ENCODE data around the gene PTGES. TPM values are rescaled to one million over a fixed set of nuclear protein-coding genes. Genes with fewer than 3 reads are reported as not detected.

Gene PTGES
- total RNA-seq, 1 donor: 16.0 TPM

DNA sequence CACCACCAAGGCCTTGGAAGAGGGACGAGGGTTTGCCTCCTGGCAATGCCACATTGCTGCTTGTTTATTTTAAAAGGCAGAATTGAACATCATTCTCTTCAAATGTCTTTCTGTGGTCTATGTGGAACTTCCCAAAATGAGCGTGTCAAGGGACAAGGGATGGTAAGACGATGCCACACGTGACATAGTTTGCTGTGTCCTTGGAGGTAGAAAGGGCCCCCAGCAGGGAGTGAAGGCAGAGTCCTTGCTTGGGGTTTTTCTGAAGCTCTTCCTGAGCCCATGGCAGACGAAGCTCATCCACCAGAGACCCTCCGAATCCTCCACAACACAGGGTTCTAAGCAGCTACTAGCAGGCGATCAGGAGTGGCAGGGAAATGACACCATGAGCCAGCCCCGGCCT, 59.1 kb downstream of the PTGES start:
- DNase-seq (ENCODE audit: low read depth): no peak
- no peak overlapping the region for H3K4me3 ChIP-seq (ENCODE audit: low read depth, low read length)
- TF ChIP-seq, protein P1, sequence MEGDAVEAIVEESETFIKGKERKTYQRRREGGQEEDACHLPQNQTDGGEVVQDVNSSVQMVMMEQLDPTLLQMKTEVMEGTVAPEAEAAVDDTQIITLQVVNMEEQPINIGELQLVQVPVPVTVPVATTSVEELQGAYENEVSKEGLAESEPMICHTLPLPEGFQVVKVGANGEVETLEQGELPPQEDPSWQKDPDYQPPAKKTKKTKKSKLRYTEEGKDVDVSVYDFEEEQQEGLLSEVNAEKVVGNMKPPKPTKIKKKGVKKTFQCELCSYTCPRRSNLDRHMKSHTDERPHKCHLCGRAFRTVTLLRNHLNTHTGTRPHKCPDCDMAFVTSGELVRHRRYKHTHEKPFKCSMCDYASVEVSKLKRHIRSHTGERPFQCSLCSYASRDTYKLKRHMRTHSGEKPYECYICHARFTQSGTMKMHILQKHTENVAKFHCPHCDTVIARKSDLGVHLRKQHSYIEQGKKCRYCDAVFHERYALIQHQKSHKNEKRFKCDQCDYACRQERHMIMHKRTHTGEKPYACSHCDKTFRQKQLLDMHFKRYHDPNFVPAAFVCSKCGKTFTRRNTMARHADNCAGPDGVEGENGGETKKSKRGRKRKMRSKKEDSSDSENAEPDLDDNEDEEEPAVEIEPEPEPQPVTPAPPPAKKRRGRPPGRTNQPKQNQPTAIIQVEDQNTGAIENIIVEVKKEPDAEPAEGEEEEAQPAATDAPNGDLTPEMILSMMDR (IDR thresholded peaks at IDR 0.05; ENCODE audit: insufficient read depth, low read depth, low read length): no peak

DNA sequence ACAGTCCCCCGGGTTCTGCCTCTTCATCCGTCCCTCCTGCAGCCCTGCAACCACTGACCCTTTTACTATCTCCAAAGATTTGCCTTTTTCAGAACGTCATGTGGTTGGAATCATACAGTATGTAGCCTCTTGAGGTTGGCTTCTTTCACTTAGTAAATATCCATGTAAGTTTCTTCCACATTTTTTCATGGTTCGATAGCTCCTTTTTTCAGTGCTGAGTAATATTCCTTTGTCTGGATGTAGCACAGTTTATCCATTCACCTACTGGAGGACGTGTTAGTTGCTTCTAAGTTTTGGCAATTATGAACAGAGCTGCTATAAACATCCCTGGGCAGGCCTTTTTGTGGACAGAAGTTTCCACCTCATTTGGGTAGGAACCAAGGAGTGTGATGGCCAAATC, 60.3 kb downstream of the PTGES start:
- DNase-seq (ENCODE audit: low read depth): no peak
- H3K4me3 ChIP-seq (ENCODE audit: low read depth, low read length): no peak overlapping the region
- TF ChIP-seq, protein P1 (IDR thresholded peaks at IDR 0.05; ENCODE audit: insufficient read depth, low read depth, low read length): no peak

Other genes starting within 250 kb of the PTGES start
- gene C9orf50, start 131.9 kb downstream of the PTGES start, total RNA-seq: 0.32 TPM in 1 of 2 replicates, not detected in the other
- 34.8 and 36.3 TPM in 2 replicates for gene NTMT1, start 126.9 kb downstream of the PTGES start, total RNA-seq
- gene ASB6, start 110.9 kb downstream of the PTGES start, total RNA-seq: 16.8 and 20.3 TPM in 2 replicates
- gene PRRX2, start 87.4 kb downstream of the PTGES start, total RNA-seq: under 0.01 and 1.6 TPM in 2 replicates
- gene TOR1B, start 50.1 kb upstream of the PTGES start, total RNA-seq: 27.4 and 33.2 TPM in 2 replicates
- gene TOR1A, start 71.1 kb upstream of the PTGES start, total RNA-seq: 43.8 and 51.4 TPM in 2 replicates
- gene C9orf78, start 82.2 kb upstream of the PTGES start, total RNA-seq: 19.3 and 32.4 TPM in 2 replicates
- 7.7 and 10.4 TPM in 2 replicates for gene USP20, start 82.4 kb upstream of the PTGES start, total RNA-seq

Measured in fibroblast of villous mesenchyme (primary cell).